Breast epithelium (tissue), 4 donors: Measurements from ENCODE around the gene FAM50B. TPM values are rescaled to one million over a fixed set of nuclear protein-coding genes. Genes with fewer than 3 reads are reported as not detected.

Source experiments
- DNase-seq, 2 donors: peaks; one replicate each; pipeline ENCODE4 v3.0.0-alpha.2; 2019; ENCODE audit warnings: low spot score in 2 of 2
- H3K27ac ChIP-seq, 2 donors: fragments of 200-600 bp; sonication (generic) in 1 of 2; one replicate each; pipeline ENCODE4 v1.5.1; 2016 to 2019; ENCODE audit warnings: mild to moderate bottlenecking in 1 of 2
- H3K27me3 ChIP-seq, 2 donors: fragments of 200-600 bp; sonication (generic) in 1 of 2; one replicate each; pipeline versions ENCODE4 v1.5.1 to v1.6.0; 2017 to 2019; ENCODE audit warnings: control low read depth in 1 of 2, mild to moderate bottlenecking in 1 of 2
- H3K36me3 ChIP-seq: fragments of 200-600 bp; one replicate; pipeline ENCODE4 v1.5.1; 2019
- H3K4me1 ChIP-seq, 2 donors: fragments of 200-600 bp; sonication (generic); one replicate each; pipeline ENCODE4 v1.5.1; 2016 to 2019; ENCODE audit warnings: control low read depth in 1 of 2
- H3K4me3 ChIP-seq, 3 donors: fragments of 200-600 bp; sonication (generic); 1 replicate in 2 of 3; 2 replicates in 1 of 3; pipeline ENCODE4 v1.5.1; 2016 to 2019; ENCODE audit warnings: mild to moderate bottlenecking in 3 of 3, moderate library complexity in 2 of 3
- H3K9me3 ChIP-seq, 2 donors: fragments of 200-600 bp; sonication (generic) in 1 of 2; one replicate each; pipeline ENCODE4 v1.5.1; 2016 to 2019; ENCODE audit warnings: control low read depth in 1 of 2
- POLR2A ChIP-seq: fragments of 450-650 bp; IDR thresholded peaks from one replicate; pipeline ENCODE4 v1.6.1; 2016; ENCODE audit warnings: antibody characterized with exemption, mild to moderate bottlenecking, moderate library complexity
- POLR2AphosphoS5 ChIP-seq, 3 donors: sonication (generic); formaldehyde crosslinking; IDR thresholded peaks; one replicate each; pipeline ENCODE4 v1.6.1; 2017; ENCODE audit warnings: antibody characterized with exemption in 3 of 3
- intact Hi-C: fragments of 100-400 bp; cut with DNase I; formaldehyde crosslinking; loops from one replicate; pipeline ENCODE4 v1.15.1; 2023; ENCODE audit warnings: low total_unique reads
- total RNA-seq, 3 donors: library from RNA; depleted of rRNA; stranded (reverse); fragments of >200 nt; gene quantifications; one replicate each; pipeline ENCODE4 v1.1.0, GENCODE V29; 2016
- TF ChIP-seq, protein P1 (sequence below), 3 donors: fragments of 450-650 bp; IDR thresholded peaks; one replicate each; pipeline ENCODE4 v1.5.1; 2016 to 2017; ENCODE audit warnings: antibody characterized with exemption in 3 of 3, mild to moderate bottlenecking in 3 of 3, moderate library complexity in 3 of 3

FAM50B gene
- total RNA-seq, 3 donors from 2014 or later: 8.8 to 17.0 (median 9.3) TPM

DNA sequence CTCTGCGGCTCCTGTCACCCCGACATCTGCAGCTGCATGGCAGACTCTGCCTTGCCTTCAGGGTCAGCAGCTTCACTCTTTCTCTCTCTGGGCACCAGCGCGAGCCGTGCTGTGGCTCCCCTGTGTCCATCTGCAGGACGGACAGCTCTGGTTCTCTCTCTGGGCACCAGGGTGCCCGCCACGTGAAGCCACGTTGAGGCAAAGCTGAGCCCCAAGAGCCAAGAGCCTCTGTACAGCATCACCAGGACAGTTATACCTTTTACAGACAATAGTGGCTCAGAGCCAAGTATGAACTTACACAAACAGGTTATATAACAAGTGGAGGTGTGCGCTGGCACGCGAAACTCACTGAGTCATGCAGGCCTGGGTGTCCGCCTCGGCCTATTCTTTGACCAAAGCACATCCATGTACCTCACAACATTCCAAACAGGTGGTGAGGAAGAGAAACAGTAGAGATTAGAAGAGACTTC is 50.8 kb downstream of the FAM50B start:
- H3K4me1 ChIP-seq: no peaks in the 10 kb centered on the region
- intact Hi-C loops: no loop called here
- no peaks in the 10 kb centered on the region for H3K27me3 ChIP-seq
- H3K4me3 ChIP-seq: no peak overlapping the region
- TF ChIP-seq POLR2AphosphoS5 (IDR thresholded peaks at IDR 0.05) (no peak), POLR2A (no peak)
- TF ChIP-seq, protein P1, sequence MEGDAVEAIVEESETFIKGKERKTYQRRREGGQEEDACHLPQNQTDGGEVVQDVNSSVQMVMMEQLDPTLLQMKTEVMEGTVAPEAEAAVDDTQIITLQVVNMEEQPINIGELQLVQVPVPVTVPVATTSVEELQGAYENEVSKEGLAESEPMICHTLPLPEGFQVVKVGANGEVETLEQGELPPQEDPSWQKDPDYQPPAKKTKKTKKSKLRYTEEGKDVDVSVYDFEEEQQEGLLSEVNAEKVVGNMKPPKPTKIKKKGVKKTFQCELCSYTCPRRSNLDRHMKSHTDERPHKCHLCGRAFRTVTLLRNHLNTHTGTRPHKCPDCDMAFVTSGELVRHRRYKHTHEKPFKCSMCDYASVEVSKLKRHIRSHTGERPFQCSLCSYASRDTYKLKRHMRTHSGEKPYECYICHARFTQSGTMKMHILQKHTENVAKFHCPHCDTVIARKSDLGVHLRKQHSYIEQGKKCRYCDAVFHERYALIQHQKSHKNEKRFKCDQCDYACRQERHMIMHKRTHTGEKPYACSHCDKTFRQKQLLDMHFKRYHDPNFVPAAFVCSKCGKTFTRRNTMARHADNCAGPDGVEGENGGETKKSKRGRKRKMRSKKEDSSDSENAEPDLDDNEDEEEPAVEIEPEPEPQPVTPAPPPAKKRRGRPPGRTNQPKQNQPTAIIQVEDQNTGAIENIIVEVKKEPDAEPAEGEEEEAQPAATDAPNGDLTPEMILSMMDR (IDR thresholded peaks at IDR 0.05): no peak
- DNase-seq: peak in 1 of 2 donors; percentile 42
- no peak overlapping the region for H3K27ac ChIP-seq
- no peaks in the 10 kb centered on the region for H3K36me3 ChIP-seq
- H3K9me3 ChIP-seq: no peaks in the 10 kb centered on the region

Other genes with a start within 250 kb of the FAM50B start
- 100 to 1,000 TPM in 1 of 3 donors, 10 to 100 TPM in 2; 86.2 to 122 (median 88.0) TPM for gene PXDC1, start 97.7 kb upstream of the FAM50B start, total RNA-seq
- not detected for gene FAM217A, start 229.8 kb downstream of the FAM50B start, total RNA-seq